Upper lobe of right lung (tissue), 1 donor: ENCODE measurements around the gene MEGF11. TPM values are rescaled to one million over a fixed set of nuclear protein-coding genes. Genes with fewer than 3 reads are reported as not detected.

Experiments
- ATAC-seq: fragments of 200-7000 bp; cut with Tn5 transposase; one replicate; pipeline ENCODE4 v1.9.1; 2020; ENCODE audit warnings: mild to moderate bottlenecking, moderate library complexity
- DNase-seq: peaks from one replicate; pipeline ENCODE4 v3.0.0-alpha.2; 2020
- H3K27ac ChIP-seq: fragments of 200-600 bp; one replicate; pipeline ENCODE4 v1.8.0; 2022
- H3K27me3 ChIP-seq: fragments of 200-600 bp; one replicate; pipeline ENCODE4 v1.8.0; 2022; ENCODE audit warnings: mild to moderate bottlenecking
- H3K36me3 ChIP-seq: fragments of 200-600 bp; one replicate; pipeline ENCODE4 v1.8.0; 2022
- H3K4me1 ChIP-seq: fragments of 200-600 bp; one replicate; pipeline ENCODE4 v1.8.0; 2022
- H3K4me3 ChIP-seq: fragments of 200-600 bp; one replicate; pipeline ENCODE4 v1.8.0; 2022; ENCODE audit warnings: mild to moderate bottlenecking
- H3K9me3 ChIP-seq: fragments of 200-600 bp; one replicate; pipeline ENCODE4 v1.8.0; 2022
- CTCF ChIP-seq: fragments of 200-600 bp; IDR thresholded peaks from one replicate; pipeline ENCODE4 v1.8.0; 2022; ENCODE audit warnings: antibody characterized with exemption
- intact Hi-C: fragments of 100-400 bp; cut with DNase I; formaldehyde crosslinking; loops from one replicate; pipeline ENCODE4 v1.11.0; 2022
- total RNA-seq: library from RNA; stranded (reverse); fragmentation: NEBNext Ultra II Directional; extraction: Animal tissue kit (Norgen Biotek cat#: 25700); gene quantifications from one replicate; pipeline ENCODE4 v1.2.1, GENCODE V29; 2021
- donor health status: DM: no; HTN: yes; CAD: no; lungs with severe emphysema.

The MEGF11 gene
- total RNA-seq, 1 donor from 2014 or later, result 3.0 TPM

- peaks cover 3% of the 10 kb centered on the region for H3K4me1 ChIP-seq
- ATAC-seq, result no peak
- DNase-seq, result no peak
- no peak overlapping the region for H3K4me3 ChIP-seq
- intact Hi-C loops, result no loop called here
- peaks cover 7% of the 10 kb centered on the region for H3K27me3 ChIP-seq
- H3K9me3 ChIP-seq, result no peaks in the 10 kb centered on the region
- no peak overlapping the region for H3K27ac ChIP-seq
- no peaks in the 10 kb centered on the region for H3K36me3 ChIP-seq
- no peak for TF ChIP-seq CTCF
Observed at GRCh38 chr15:66129586-66129985, 124.0 kb downstream of the MEGF11 start.

GRCh38 chr15:66128116-66128680 is 125.4 kb downstream of the MEGF11 start:
- no peak for ATAC-seq

GRCh38 chr15:66126456-66126855 is 127.1 kb downstream of the MEGF11 start:
- no peaks in the 10 kb centered on the region for H3K36me3 ChIP-seq
- peaks cover 1% of the 10 kb centered on the region for H3K4me1 ChIP-seq
- intact Hi-C loops, result no loop called here
- ATAC-seq, result no peak
- no peak overlapping the region for H3K27ac ChIP-seq
- H3K27me3 ChIP-seq, result peaks cover 7% of the 10 kb centered on the region
- TF ChIP-seq CTCF, result no peak
- no peak for DNase-seq
- no peak overlapping the region for H3K4me3 ChIP-seq
- no peaks in the 10 kb centered on the region for H3K9me3 ChIP-seq

More at GRCh38 chr15:66128116-66128680, 125.4 kb downstream of the MEGF11 start:
- intact Hi-C loops, result no loop called here
- H3K4me1 ChIP-seq, result peaks cover 3% of the 10 kb centered on the region
- DNase-seq, result no peak
- H3K9me3 ChIP-seq, result no peaks in the 10 kb centered on the region
- H3K4me3 ChIP-seq, result no peak overlapping the region
- H3K27ac ChIP-seq, result no peak overlapping the region
- H3K27me3 ChIP-seq, result peaks cover 7% of the 10 kb centered on the region
- no peaks in the 10 kb centered on the region for H3K36me3 ChIP-seq
- no peak for TF ChIP-seq CTCF

GRCh38 chr15:66126031-66126441 is 127.5 kb downstream of the MEGF11 start:
- Histone ChIP-seq H3K9me3 (no peaks in the 10 kb centered on the region), H3K27me3 (peaks cover 7% of the 10 kb centered on the region), H3K27ac (no peak overlapping the region), H3K4me1 (no peaks in the 10 kb centered on the region), H3K4me3 (no peak overlapping the region), H3K36me3 (no peaks in the 10 kb centered on the region)
- TF ChIP-seq CTCF, result no peak
- ATAC-seq (no peak), DNase-seq (no peak)
- intact Hi-C loops, result no loop called here

- Histone ChIP-seq H3K27ac (no peak overlapping the region), H3K27me3 (peaks cover 7% of the 10 kb centered on the region), H3K9me3 (no peaks in the 10 kb centered on the region), H3K4me1 (no peaks in the 10 kb centered on the region), H3K36me3 (no peaks in the 10 kb centered on the region), H3K4me3 (no peak overlapping the region)
- TF ChIP-seq CTCF, result no peak
- ATAC-seq (no peak), DNase-seq (no peak)
- intact Hi-C loops, result no loop called here
Observed at GRCh38 chr15:66124651-66125050, 128.9 kb downstream of the MEGF11 start.

- H3K27ac ChIP-seq, result no peak overlapping the region
- no peak for TF ChIP-seq CTCF
- no peak for ATAC-seq
- H3K4me3 ChIP-seq, result no peak overlapping the region
- peaks cover 7% of the 10 kb centered on the region for H3K27me3 ChIP-seq
- no peaks in the 10 kb centered on the region for H3K9me3 ChIP-seq
- H3K4me1 ChIP-seq, result no peaks in the 10 kb centered on the region
- H3K36me3 ChIP-seq, result no peaks in the 10 kb centered on the region
- no peak for DNase-seq
- intact Hi-C loops, result no loop called here
Observed at GRCh38 chr15:66123799-66124198, 129.8 kb downstream of the MEGF11 start.
